Ishikawa (cell line): ENCODE data around the gene NEUROG1.

ENCODE experiments used
- CEBPB ChIP-seq: IDR thresholded peaks from 2 replicates; pipeline ENCODE4 v1.6.1; 2012
- EP300 ChIP-seq: IDR thresholded peaks from 2 replicates; pipeline ENCODE4 v1.6.1; 2012; ENCODE audit warnings: borderline replicate concordance
- FOXM1 ChIP-seq: IDR thresholded peaks from 2 replicates; pipeline ENCODE4 v1.6.1; 2012; ENCODE audit warnings: low read depth, borderline replicate concordance
- MAX ChIP-seq: IDR thresholded peaks from 2 replicates; pipeline ENCODE4 v1.6.1; 2012
- RAD21 ChIP-seq: IDR thresholded peaks from 2 replicates; pipeline ENCODE4 v1.6.1; 2012; ENCODE audit warnings: low read depth
- REST ChIP-seq: IDR thresholded peaks from 2 replicates; pipeline ENCODE4 v1.6.1; 2012; ENCODE audit warnings: low read depth, mild to moderate bottlenecking
- TCF12 ChIP-seq: IDR thresholded peaks from 2 replicates; pipeline ENCODE4 v1.6.1; 2012; ENCODE audit warnings: low read depth
- TEAD4 ChIP-seq: IDR thresholded peaks from 2 replicates; pipeline ENCODE4 v1.6.1; 2012
- YY1 ChIP-seq: IDR thresholded peaks from 2 replicates; pipeline ENCODE4 v1.6.1; 2012; ENCODE audit warnings: low read depth
- ZBTB7A ChIP-seq: IDR thresholded peaks from 2 replicates; pipeline ENCODE4 v1.6.1; 2012; ENCODE audit warnings: low read depth

GRCh38 chr5:135584276-135584675 is 48.5 kb upstream of the NEUROG1 start:
- no peak for TF ChIP-seq MAX
- no peak for TF ChIP-seq REST
- no peak for TF ChIP-seq YY1
- no peak for TF ChIP-seq EP300
- TF ChIP-seq FOXM1: no peak
- TF ChIP-seq ZBTB7A: no peak
- no peak for TF ChIP-seq TEAD4
- TF ChIP-seq RAD21: no peak
- no peak for TF ChIP-seq CEBPB
- no peak for TF ChIP-seq TCF12
